Caco-2 (cell line): ENCODE data around the gene RIPOR3. TPM values are rescaled to one million over a fixed set of nuclear protein-coding genes. Genes with fewer than 3 reads are reported as not detected.

Source experiments
- BruUV-seq: library from RNA; stranded (reverse); fragments of 400-500 nt; replicated peaks from 2 replicates; lab custom pipeline; 2021; lab: Mats Ljungman, UMichigan
- CTCF ChIA-PET: fragments of 300-600 bp; sonication (Branson Sonifier 250); formaldehyde crosslinking; loops from one replicate; lab custom pipeline; 2022; ENCODE audit warnings: antibody characterized with exemption; lab: Charles Lee
- POLR2A ChIA-PET: fragments of 300-600 bp; sonication (Branson Sonifier 250); formaldehyde crosslinking; loops from one replicate; lab custom pipeline; 2022; ENCODE audit warnings: antibody characterized with exemption; lab: Charles Lee
- DNase-seq, 2 experiments: peaks; one replicate each; pipeline versions ENCODE4 v3.0.0 to v3.0.0-alpha.2; 2020 to 2022
- H3K27me3 ChIP-seq: replicated peaks from 2 replicates; pipeline ENCODE4 v1.6.0; 2011; ENCODE audit warnings: low read length; ENCODE audit not compliant: control insufficient read depth, insufficient read depth
- H3K36me3 ChIP-seq: 2 replicates; pipeline ENCODE4 v1.5.1; 2011; ENCODE audit warnings: low read length; ENCODE audit not compliant: control insufficient read depth, insufficient read depth
- H3K4me1 ChIP-seq: fragments of 250-450 bp; sonication (Bioruptor Pico); 2 replicates; pipeline ENCODE4 v1.5.1; 2020; ENCODE audit warnings: mild to moderate bottlenecking
- H3K4me3 ChIP-seq: 2 replicates; pipeline ENCODE4 v1.5.1; 2011; ENCODE audit warnings: low read depth, mild to moderate bottlenecking, control low read depth, low read length
- H3K9me3 ChIP-seq: fragments of 250-450 bp; sonication (Bioruptor Pico); 2 replicates; pipeline ENCODE4 v1.5.1; 2020; ENCODE audit warnings: mild to moderate bottlenecking, moderate library complexity
- H3K27ac Mint-ChIP-seq: one replicate; pipeline ENCODE4 v1.8.0; 2022; ENCODE audit warnings: mixed read lengths; ENCODE audit not compliant: unreplicated experiment
- H3K27me3 Mint-ChIP-seq: one replicate; pipeline ENCODE4 v1.8.0; 2022; ENCODE audit warnings: mixed read lengths; ENCODE audit not compliant: insufficient read depth, unreplicated experiment
- H3K36me3 Mint-ChIP-seq: one replicate; pipeline ENCODE4 v1.8.0; 2022; ENCODE audit warnings: mild to moderate bottlenecking, mixed read lengths; ENCODE audit not compliant: insufficient read depth, unreplicated experiment
- H3K4me1 Mint-ChIP-seq: one replicate; pipeline ENCODE4 v1.8.0; 2022; ENCODE audit warnings: low read depth, mixed read lengths; ENCODE audit not compliant: unreplicated experiment
- H3K4me3 Mint-ChIP-seq: one replicate; pipeline ENCODE4 v1.8.0; 2022; ENCODE audit warnings: mild to moderate bottlenecking, moderate library complexity, mixed read lengths; ENCODE audit not compliant: unreplicated experiment
- H3K9me3 Mint-ChIP-seq: one replicate; pipeline ENCODE4 v1.8.0; 2022; ENCODE audit warnings: mixed read lengths; ENCODE audit not compliant: unreplicated experiment
- CTCF ChIP-seq, 2 experiments: fragments of 200-600 bp in 1 of 2; IDR thresholded peaks; 1 replicate in 1 of 2; 2 replicates in 1 of 2; pipeline versions ENCODE4 v1.5.1 to v1.8.0; 2011 to 2022; ENCODE audit warnings: antibody characterized with exemption in 1 of 2, control low read depth in 1 of 2, inconsistent platforms in 1 of 2, low read depth in 1 of 2, low read length in 1 of 2, mild to moderate bottlenecking in 1 of 2, moderate library complexity in 1 of 2; ENCODE audit not compliant: insufficient read depth in 1 of 2, severe bottlenecking in 1 of 2, unreplicated experiment in 1 of 2
- intact Hi-C: fragments of 100-400 bp; cut with micrococcal nuclease; formaldehyde crosslinking; loops from one replicate; pipeline ENCODE4 v1.10.0; 2022; ENCODE audit not compliant: unreplicated experiment
- total RNA-seq: library from RNA; stranded (reverse); gene quantifications from 2 replicates; pipeline ENCODE4 v1.2.3, GENCODE V29; 2022

Gene RIPOR3
- total RNA-seq, 1 experiment from 2014 or later = 0.18 TPM

- Mint-ChIP-seq H3K9me3 (no peaks in the 10 kb centered on the region), H3K4me1 (peaks cover 26% of the 10 kb centered on the region), H3K27me3 (no peaks in the 10 kb centered on the region), H3K27ac (no peak overlapping the region), H3K36me3 (peaks cover 7% of the 10 kb centered on the region), H3K4me3 (no peak overlapping the region)
- Histone ChIP-seq H3K9me3 (no peaks in the 10 kb centered on the region), H3K36me3 (no peaks in the 10 kb centered on the region), H3K27me3 (no peaks in the 10 kb centered on the region), H3K4me1 (peaks cover 29% of the 10 kb centered on the region), H3K4me3 (no peak overlapping the region)
- intact Hi-C loops = no loop called here
- ChIA-PET CTCF (interaction anchor here (0.6 kb wide), 1 partner anchor 25 kb away, joined by 3 read pairs; no protein-coding TSS in a partner anchor), POLR2A (no interaction called here)
- no peak for TF ChIP-seq CTCF (IDR thresholded peaks at IDR 0.05; ENCODE audit: insufficient read depth in 1 of 2, low read depth in 1 of 2, low read length in 1 of 2, severe bottlenecking in 1 of 2, unreplicated experiment in 1 of 2)
- no peak for DNase-seq
- BruUV-seq = no TSS peak
Measured at GRCh38 chr20:50682947-50683530, 8.3 kb downstream of the RIPOR3 start.

- H3K27me3 ChIP-seq = no peaks in the 10 kb centered on the region
- Mint-ChIP-seq H3K36me3 (peaks cover 7% of the 10 kb centered on the region), H3K27me3 (no peaks in the 10 kb centered on the region), H3K4me1 (peaks cover 29% of the 10 kb centered on the region), H3K27ac (no peak overlapping the region), H3K9me3 (no peaks in the 10 kb centered on the region), H3K4me3 (no peak overlapping the region)
- intact Hi-C loops = no loop called here
- no peaks in the 10 kb centered on the region for H3K9me3 ChIP-seq
- BruUV-seq = no TSS peak
- no peak for TF ChIP-seq CTCF (IDR thresholded peaks at IDR 0.05; ENCODE audit: insufficient read depth in 1 of 2, low read depth in 1 of 2, low read length in 1 of 2, severe bottlenecking in 1 of 2, unreplicated experiment in 1 of 2)
- CTCF ChIA-PET = interaction anchor here (1.3 kb wide), 1 partner anchor 47 kb away, joined by 4 read pairs; no protein-coding TSS in a partner anchor
- POLR2A ChIA-PET = no interaction called here
- DNase-seq = no peak
- H3K4me3 ChIP-seq = no peak overlapping the region
- H3K36me3 ChIP-seq = no peaks in the 10 kb centered on the region
- peaks cover 33% of the 10 kb centered on the region for H3K4me1 ChIP-seq
Measured at GRCh38 chr20:50682065-50682464, 9.3 kb downstream of the RIPOR3 start.

GRCh38 chr20:50681359-50682064 lies 9.8 kb downstream of the RIPOR3 start:
- no peak for DNase-seq
- Mint-ChIP-seq H3K4me1 (peaks cover 34% of the 10 kb centered on the region), H3K4me3 (no peak overlapping the region), H3K27ac (no peak overlapping the region), H3K9me3 (no peaks in the 10 kb centered on the region), H3K27me3 (no peaks in the 10 kb centered on the region), H3K36me3 (peaks cover 7% of the 10 kb centered on the region)
- H3K9me3 ChIP-seq = no peaks in the 10 kb centered on the region
- no TSS peak for BruUV-seq
- peaks cover 38% of the 10 kb centered on the region for H3K4me1 ChIP-seq
- no peak overlapping the region for H3K4me3 ChIP-seq
- intact Hi-C loops = no loop called here
- no peaks in the 10 kb centered on the region for H3K36me3 ChIP-seq
- ChIA-PET CTCF (interaction anchor here (1.2 to 2.4 kb wide), 6 partner anchors 18 to 107 kb away, joined by 3 to 18 read pairs (median 7); no protein-coding TSS in a partner anchor), POLR2A (interaction anchor here (0.6 to 1.4 kb wide), 3 partner anchors 14 to 250 kb away, joined by 4 to 7 read pairs (median 5); partner anchors contain the start of gene ADNP)
- no peaks in the 10 kb centered on the region for H3K27me3 ChIP-seq
- no peak for TF ChIP-seq CTCF (IDR thresholded peaks at IDR 0.05; ENCODE audit: insufficient read depth in 1 of 2, low read depth in 1 of 2, low read length in 1 of 2, severe bottlenecking in 1 of 2, unreplicated experiment in 1 of 2)
